ENCODE measurements around the gene USP31. TPM values are rescaled to one million over a fixed set of nuclear protein-coding genes. Genes with fewer than 3 reads are reported as not detected.

The USP31 gene
- total RNA-seq, 1 donor from 2014 or later = 21.8 TPM

GRCh38 chr16:23114131-23114904, 34.9 kb downstream of the USP31 start:
- Mint-ChIP-seq H3K36me3 (ENCODE audit: unreplicated experiment) (peaks cover 5% of the 10 kb centered on the region), H3K4me3 (ENCODE audit: unreplicated experiment) (no peak overlapping the region), H3K4me1 (ENCODE audit: low read depth, unreplicated experiment) (peaks cover 12% of the 10 kb centered on the region), H3K9me3 (ENCODE audit: unreplicated experiment) (no peaks in the 10 kb centered on the region), H3K27ac (ENCODE audit: unreplicated experiment) (no peak overlapping the region), H3K27me3 (ENCODE audit: unreplicated experiment) (peaks cover 2% of the 10 kb centered on the region)
- DNase-seq = no peak
- no peak for TF ChIP-seq CTCF (IDR thresholded peaks at IDR 0.05; ENCODE audit: partially characterized antibody, unreplicated experiment)

GRCh38 chr16:23113185-23113584, 36.1 kb downstream of the USP31 start:
- H3K4me1 Mint-ChIP-seq (ENCODE audit: low read depth, unreplicated experiment) = peaks cover 12% of the 10 kb centered on the region
- H3K36me3 Mint-ChIP-seq (ENCODE audit: unreplicated experiment) = peaks cover 5% of the 10 kb centered on the region
- peak overlapping the region; percentile 23 for H3K4me3 Mint-ChIP-seq (ENCODE audit: unreplicated experiment)
- no peak for TF ChIP-seq CTCF (IDR thresholded peaks at IDR 0.05; ENCODE audit: partially characterized antibody, unreplicated experiment)
- H3K27ac Mint-ChIP-seq (ENCODE audit: unreplicated experiment) = peak overlapping the region; percentile 46
- no peak for DNase-seq
- peaks cover 2% of the 10 kb centered on the region for H3K27me3 Mint-ChIP-seq (ENCODE audit: unreplicated experiment)
- H3K9me3 Mint-ChIP-seq (ENCODE audit: unreplicated experiment) = no peaks in the 10 kb centered on the region

GRCh38 chr16:23110257-23110899, 38.9 kb downstream of the USP31 start:
- no peak for TF ChIP-seq CTCF (IDR thresholded peaks at IDR 0.05; ENCODE audit: partially characterized antibody, unreplicated experiment)

GRCh38 chr16:23107936-23108335, 41.3 kb downstream of the USP31 start:
- Mint-ChIP-seq H3K4me3 (ENCODE audit: unreplicated experiment) (no peak overlapping the region), H3K9me3 (ENCODE audit: unreplicated experiment) (no peaks in the 10 kb centered on the region), H3K4me1 (ENCODE audit: low read depth, unreplicated experiment) (peaks cover under 1% of the 10 kb centered on the region), H3K36me3 (ENCODE audit: unreplicated experiment) (peaks cover 5% of the 10 kb centered on the region), H3K27ac (ENCODE audit: unreplicated experiment) (no peak overlapping the region), H3K27me3 (ENCODE audit: unreplicated experiment) (no peaks in the 10 kb centered on the region)
- no peak for TF ChIP-seq CTCF (IDR thresholded peaks at IDR 0.05; ENCODE audit: partially characterized antibody, unreplicated experiment)
- DNase-seq = no peak

More at GRCh38 chr16:23110257-23110899, 38.9 kb downstream of the USP31 start:
- no peak for DNase-seq
- H3K4me1 Mint-ChIP-seq (ENCODE audit: low read depth, unreplicated experiment) = peaks cover 10% of the 10 kb centered on the region
- H3K27me3 Mint-ChIP-seq (ENCODE audit: unreplicated experiment) = peaks cover 2% of the 10 kb centered on the region
- no peaks in the 10 kb centered on the region for H3K9me3 Mint-ChIP-seq (ENCODE audit: unreplicated experiment)
- no peak overlapping the region for H3K4me3 Mint-ChIP-seq (ENCODE audit: unreplicated experiment)
- H3K36me3 Mint-ChIP-seq (ENCODE audit: unreplicated experiment) = peaks cover 5% of the 10 kb centered on the region
- no peak overlapping the region for H3K27ac Mint-ChIP-seq (ENCODE audit: unreplicated experiment)

GRCh38 chr16:23107117-23107516, 42.1 kb downstream of the USP31 start:
- H3K36me3 Mint-ChIP-seq (ENCODE audit: unreplicated experiment) = peaks cover 5% of the 10 kb centered on the region
- no peak overlapping the region for H3K4me3 Mint-ChIP-seq (ENCODE audit: unreplicated experiment)
- no peaks in the 10 kb centered on the region for H3K4me1 Mint-ChIP-seq (ENCODE audit: low read depth, unreplicated experiment)
- no peak for DNase-seq
- H3K27ac Mint-ChIP-seq (ENCODE audit: unreplicated experiment) = no peak overlapping the region
- H3K27me3 Mint-ChIP-seq (ENCODE audit: unreplicated experiment) = no peaks in the 10 kb centered on the region
- TF ChIP-seq CTCF (IDR thresholded peaks at IDR 0.05; ENCODE audit: partially characterized antibody, unreplicated experiment) = no peak
- no peaks in the 10 kb centered on the region for H3K9me3 Mint-ChIP-seq (ENCODE audit: unreplicated experiment)
